GM19023 (cell line): ENCODE measurements around the gene NCOA5.
"Not testable (repeated sequence)": the region's sequence is repeated elsewhere in the genome, so short reads cannot be mapped to it uniquely, and the experiment has no call there.

Experiments used
- ATAC-seq: cut with Tn5 transposase; IDR thresholded peaks from one replicate; pipeline ENCODE4 v1.9.1; 2021; ENCODE audit warnings: mild to moderate bottlenecking, moderate library complexity; ENCODE audit not compliant: unreplicated experiment

Gene NCOA5

DNA sequence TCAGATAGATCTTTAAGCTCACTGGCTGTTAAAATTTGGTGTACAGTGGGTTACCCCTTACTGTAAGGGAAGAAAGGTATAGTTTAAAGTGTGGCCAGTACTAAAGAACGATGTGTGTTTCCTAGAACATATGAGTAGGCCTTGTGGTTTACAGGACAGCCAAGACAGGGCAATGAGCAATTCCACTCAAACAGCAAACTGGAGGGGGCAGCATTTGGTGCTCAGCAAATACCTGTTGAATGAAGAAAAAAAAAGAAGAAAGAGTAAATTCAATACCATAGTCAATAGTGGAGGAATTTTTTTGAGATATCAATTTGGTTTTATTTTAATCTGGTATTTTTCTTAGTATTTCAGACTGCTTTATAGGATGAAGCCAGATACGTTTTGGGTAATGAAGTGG, 3.8 kb upstream of the NCOA5 start:
- no peak for ATAC-seq

GRCh38 chr20:46091622-46092535, 2.1 kb upstream of the NCOA5 start:
- ATAC-seq, result not testable (repeated sequence)

DNA sequence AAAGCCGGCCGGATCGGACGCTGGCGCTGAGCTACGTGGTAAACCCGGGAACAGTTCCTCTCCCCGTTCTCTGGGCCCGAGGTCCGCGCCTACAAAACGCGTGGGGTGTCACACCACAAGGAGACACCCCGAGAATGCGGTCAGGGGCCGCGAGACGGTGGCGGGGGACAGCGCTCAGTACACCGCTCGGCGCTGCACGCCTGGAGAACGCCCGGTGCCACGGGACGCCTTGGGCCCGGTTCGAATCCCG, 670 bp downstream of the NCOA5 start:
- peak; percentile 25 for ATAC-seq

DNA sequence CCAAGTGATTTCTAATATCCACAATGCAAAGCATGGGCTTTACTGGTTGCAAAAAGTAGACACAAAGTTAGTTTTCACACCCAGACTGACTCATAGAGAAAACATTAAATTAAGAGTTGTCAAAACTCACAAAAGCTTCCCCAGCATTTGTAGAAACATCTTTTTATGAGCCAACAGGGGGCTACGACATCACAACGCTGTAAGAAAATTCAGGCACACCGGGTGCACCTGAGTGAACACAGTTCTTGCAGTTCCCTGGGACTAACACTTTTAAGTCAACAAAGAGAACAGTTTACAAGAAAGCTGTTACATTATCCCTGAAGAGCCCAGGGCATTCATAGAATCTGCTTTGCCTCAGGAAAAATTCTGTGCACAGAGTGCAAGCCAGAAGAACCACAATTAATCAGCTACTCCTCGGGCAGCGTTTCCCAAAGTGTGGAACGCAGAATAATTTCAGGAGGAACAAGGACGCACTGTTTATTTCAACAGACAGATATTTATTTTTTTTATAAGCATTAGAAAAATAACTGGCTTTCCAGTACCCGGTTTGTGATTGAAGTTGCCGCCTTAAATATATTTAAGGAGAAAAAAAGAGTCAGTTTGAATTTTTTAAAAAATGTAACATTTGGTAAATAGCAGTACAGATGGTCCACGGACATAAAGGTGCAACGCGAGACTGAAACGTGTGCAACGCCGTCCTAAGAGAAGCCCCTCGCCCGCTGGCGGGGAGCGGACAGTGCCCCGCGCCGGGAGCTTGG, 1.2 kb downstream of the NCOA5 start:
- ATAC-seq, result no peak

- ATAC-seq, result no peak
Measured at GRCh38 chr20:46087161-46087560, 2.6 kb downstream of the NCOA5 start.

DNA sequence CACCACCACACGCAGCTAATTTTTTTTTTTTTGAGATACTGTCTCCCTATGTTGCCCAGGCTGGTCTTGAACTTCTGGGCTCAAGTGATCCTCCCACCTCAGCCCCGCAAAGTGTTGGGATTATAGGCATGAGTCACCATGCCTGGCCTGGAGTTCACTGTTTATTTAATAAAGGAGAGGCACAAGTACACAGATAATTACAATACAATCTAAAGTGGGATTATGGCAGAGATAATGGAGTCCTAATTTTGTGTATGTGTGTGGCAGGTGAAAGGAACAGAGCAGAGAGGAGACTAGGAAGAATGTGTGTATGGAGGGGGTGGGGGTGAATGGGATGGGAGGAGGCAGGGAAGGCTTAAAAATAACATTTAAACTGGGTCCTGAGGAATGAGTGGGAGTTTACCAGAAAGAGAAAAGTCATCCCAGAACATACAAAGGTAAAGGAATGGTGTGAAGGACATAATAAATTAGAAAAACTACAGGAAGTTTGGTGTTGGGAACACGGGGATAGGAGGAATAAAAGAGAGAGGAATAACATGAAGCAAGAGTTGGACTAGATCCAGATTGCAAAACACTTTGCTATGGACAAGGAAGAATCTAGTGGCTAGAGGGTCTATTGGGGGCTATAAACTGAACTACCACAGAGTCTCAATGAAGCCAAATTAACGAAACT, 4.4 kb downstream of the NCOA5 start:
- ATAC-seq, result no peak

DNA sequence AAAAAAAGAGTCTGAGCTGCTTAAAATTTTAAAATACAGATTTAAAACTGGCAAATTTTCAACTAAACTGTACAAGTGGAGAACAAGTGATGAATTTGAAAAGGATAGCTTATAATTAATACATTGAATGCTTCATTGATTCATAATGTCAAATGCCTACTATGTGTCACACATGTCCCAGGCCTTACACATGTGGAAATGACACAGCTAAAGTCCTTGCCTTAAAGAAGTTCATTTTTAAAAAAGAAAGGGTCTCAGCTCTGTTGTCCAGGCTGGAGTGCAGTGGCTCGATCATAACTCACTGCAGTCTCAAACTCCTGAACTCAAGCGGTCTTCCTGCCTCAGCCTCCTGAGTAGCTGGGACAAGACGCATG, 5.0 kb downstream of the NCOA5 start:
- no peak for ATAC-seq

GRCh38 chr20:46083531-46084061, 6.2 kb downstream of the NCOA5 start:
- no peak for ATAC-seq

DNA sequence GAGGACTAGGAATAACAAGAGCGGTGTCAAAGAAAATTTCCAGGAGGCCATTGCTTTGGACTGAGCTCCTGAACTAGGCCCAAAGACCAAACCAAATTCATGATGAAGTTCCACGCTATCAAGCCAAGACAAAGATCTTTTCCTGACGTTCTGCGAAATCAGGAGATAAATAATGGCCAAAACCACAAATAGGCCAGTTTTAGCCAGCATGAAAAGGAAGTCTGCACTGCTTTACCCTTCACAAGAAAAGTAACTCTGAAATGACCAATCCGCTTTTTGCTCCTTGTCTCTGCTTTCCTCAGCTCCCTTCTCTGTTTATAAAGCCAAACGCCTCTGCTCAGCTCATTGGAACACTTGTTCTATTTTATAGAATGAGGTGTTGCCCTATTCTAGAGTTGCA, 6.7 kb downstream of the NCOA5 start:
- ATAC-seq, result no peak

GRCh38 chr20:46081074-46081473, 8.7 kb downstream of the NCOA5 start:
- no peak for ATAC-seq

DNA sequence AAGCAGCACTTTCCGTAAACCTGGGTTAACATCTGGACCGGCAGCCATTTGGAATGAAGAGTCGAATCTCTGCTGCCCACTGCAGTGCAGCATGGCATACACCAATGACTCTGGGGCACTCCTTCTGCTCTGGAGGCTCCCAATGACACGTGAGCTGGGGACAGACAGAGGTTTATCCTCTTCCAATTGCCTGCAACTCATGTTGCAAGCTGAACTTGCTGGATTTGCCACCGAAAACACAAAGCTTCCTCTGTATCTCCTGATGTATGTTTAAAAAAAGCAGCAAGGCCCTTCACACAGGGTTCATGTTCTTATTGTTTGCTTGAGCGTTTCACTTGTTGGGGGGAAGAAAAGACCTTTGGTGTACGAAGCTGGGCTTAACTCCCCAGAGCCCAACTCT, 10.8 kb downstream of the NCOA5 start:
- ATAC-seq, result no peak

DNA sequence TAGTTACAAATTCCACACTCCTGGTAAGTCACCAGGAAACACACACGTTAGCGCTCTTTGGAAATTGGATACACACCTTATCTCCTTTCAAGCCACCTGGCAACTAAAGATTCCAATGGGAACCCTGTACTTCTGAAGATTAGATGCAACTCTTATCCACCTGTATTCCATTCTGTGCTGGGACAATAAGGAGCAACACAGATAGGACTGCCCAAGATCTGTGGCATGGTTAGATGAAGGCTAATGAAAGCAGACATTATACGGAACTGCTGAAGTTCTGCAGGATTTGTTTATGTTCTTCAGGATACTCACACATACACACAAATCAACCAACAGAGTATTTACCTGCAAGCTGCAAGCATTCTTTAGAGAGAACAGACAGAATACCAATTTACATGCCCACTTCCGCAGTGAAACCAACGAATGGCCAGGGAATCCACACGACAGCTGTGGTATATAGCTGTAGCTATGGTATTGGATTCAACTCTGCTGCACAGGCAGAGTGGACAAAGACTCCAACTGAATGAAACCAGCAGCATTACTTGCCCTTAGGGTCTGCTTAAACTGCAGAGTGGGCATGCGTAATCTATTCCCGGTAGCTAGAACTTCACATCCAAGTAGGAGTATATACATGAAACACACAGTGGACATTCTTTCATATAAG, 12.0 kb downstream of the NCOA5 start:
- ATAC-seq, result no peak

DNA sequence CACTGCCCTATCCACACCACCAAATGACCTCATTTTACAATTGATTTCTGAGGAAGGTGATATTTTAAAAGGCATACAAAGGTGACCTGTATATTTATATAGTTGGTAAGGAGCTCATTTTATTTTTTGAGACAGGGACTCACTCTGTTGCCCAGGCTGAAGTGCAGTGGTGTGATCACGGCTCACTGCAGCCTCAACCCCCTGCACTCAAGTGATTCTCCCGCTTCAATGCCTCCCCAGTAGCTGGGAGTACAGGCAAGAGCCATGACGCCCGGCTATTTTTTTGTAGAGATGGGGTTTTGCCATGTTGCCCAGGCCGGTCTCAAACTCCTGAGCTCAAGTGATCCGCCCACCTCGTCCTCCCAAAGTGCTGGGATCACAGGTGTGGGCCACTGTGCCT, 13.0 kb downstream of the NCOA5 start:
- no peak for ATAC-seq

DNA sequence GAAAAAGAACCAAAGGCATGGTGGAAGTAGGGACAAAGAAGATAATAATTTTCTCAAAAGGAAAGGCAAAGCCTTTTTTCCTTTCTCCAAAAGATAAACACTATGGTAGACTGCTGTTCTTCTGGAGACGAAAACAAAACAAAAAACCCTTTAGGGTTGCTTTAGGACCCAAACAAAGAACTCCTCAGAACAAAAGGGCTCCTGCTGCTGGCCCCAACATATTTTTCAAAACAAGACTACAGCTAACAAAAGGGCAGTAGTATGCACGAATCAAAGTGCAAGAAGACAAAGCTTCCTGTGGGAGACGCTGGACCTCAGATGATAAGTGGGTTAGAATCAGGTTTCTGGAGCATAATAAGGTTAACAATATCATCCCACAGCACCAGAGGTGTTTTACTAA, 15.8 kb downstream of the NCOA5 start:
- ATAC-seq, result no peak

- no peak for ATAC-seq
Measured at GRCh38 chr20:46073443-46073842, 16.3 kb downstream of the NCOA5 start.

DNA sequence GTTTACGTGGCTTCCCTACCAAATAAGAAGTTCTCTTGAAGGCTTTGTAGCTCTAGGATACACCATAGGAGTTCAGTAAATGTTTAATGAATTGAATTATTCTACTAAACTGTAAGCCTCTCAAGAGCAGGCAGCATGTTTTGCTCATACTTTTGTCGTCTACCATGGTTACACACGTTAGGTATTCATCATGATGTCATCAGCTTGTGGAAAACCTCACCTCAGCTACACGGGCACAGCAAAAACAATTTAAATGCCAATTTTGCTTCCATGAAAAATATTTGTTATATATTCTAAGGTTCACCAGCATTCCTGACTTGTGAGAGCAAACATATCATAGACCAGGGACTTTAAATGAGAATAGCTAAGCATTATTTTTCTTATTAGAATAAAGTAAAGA, 16.7 kb downstream of the NCOA5 start:
- ATAC-seq, result no peak

DNA sequence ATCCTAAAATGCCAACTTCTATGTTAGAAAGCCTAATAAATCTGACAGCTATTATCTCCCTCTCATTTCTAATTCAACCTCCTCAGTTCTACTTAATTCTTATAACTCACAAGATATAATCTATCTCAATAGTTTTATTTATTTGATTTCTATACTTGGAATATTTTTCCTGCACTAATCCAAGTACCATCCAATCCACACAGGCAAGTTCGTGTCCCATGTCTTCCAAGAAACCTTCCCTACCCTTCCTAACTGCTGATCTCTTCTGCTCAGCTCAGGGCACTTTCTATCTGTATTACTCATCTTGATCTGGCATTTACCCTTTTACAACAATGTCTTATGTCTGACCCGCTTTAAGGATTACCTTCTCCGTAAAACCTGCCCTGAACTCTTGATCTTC, 18.2 kb downstream of the NCOA5 start:
- no peak for ATAC-seq

- no peak for ATAC-seq
Measured at GRCh38 chr20:46070215-46070900, 19.4 kb downstream of the NCOA5 start.

GRCh38 chr20:46065691-46066090, 24.1 kb downstream of the NCOA5 start:
- ATAC-seq, result no peak

DNA sequence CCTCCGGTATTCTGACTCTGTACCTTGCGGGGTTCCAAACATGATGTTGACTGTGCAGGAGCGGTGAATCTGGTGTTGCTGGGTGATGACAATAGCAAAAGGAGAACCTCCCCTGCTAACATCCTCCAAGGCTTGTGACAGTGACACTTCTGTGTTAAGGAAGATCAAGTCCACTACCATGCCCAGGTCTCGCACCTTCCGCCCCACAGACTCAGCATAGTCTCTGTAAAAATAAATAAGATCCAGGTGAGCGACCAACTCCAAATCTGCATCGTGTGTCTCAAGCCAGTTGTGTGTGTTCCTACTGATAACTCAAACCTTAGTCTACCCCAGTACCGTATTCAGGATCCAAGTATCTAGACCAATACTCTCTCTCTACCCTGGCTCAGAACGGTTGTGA, 24.8 kb downstream of the NCOA5 start:
- no peak for ATAC-seq

DNA sequence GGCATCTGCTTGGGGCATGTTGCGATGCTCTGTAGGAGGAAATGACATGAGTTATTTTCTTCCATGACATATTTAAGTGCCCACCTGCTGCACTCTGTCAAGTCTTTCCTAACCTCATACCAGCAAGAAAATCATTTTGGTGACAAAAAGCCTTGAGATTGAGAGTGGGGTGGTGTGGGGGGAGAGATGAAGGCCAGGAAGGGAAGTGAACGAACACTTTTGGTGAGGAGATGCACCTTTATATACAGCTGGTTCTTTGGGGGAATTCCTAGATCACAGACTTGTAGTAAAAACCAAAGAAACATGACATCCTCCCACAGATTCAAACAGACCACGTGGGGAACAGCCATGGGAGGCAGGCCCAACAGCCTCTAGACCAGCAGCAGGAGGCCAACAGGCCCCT, 26.1 kb downstream of the NCOA5 start:
- no peak for ATAC-seq
